NCI-H460 (cell line): ENCODE data around the gene MYL11. TPM values are rescaled to one million over a fixed set of nuclear protein-coding genes. Genes with fewer than 3 reads are reported as not detected.
"Not testable (repeated sequence)": the region's sequence is repeated elsewhere in the genome, so short reads cannot be mapped to it uniquely, and the experiment has no call there.

Experiments
- DNase-seq: peaks from one replicate; pipeline ENCODE4 v3.0.0-alpha.2; 2016; ENCODE audit warnings: low read depth; ENCODE audit errors: extremely low read depth
- polyA plus RNA-seq: library from polyadenylated mRNA; depleted of rRNA; stranded (reverse); fragments of >200 nt; gene quantifications from 2 replicates; pipeline ENCODE4 v1.2.3, GENCODE V29; 2014; cell fraction: nucleus; rRNA removed
- total RNA-seq: library from RNA; depleted of rRNA; stranded (reverse); fragments of >200 nt; shearing (Covaris generic); gene quantifications from 2 replicates; pipeline ENCODE4 v1.2.3, GENCODE V29; 2014; rRNA removed

The MYL11 gene, protein sequence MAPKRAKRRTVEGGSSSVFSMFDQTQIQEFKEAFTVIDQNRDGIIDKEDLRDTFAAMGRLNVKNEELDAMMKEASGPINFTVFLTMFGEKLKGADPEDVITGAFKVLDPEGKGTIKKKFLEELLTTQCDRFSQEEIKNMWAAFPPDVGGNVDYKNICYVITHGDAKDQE
- total RNA-seq = not detected in 2 replicates
- not detected in 2 replicates for polyA plus RNA-seq

DNA sequence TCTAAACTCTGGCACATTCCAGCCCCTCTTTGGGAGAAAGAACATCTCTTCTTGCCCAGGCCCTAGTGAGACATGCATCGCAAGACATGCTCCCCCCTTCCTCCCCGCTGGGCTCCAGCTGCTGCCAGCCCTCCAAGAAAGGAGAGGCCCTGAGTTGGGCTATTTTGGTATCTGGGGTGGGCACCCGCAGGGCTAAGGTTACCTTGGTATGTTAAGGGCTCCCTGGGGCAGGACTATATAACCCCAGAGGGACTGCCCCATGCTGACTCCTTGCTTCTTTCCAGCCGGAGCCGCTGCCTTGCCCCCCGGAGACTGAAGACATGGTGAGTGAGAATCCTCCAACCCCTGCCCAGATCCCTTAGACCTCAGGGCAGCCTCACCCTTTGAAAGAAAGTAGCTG lies at the start of gene MYL11:
Gene MYL11 (plus strand): TSS at position 265 of the 400 bp plus-strand sequence. CDS start 56 bp downstream, at position 321.
- DNase-seq = no peak

DNA sequence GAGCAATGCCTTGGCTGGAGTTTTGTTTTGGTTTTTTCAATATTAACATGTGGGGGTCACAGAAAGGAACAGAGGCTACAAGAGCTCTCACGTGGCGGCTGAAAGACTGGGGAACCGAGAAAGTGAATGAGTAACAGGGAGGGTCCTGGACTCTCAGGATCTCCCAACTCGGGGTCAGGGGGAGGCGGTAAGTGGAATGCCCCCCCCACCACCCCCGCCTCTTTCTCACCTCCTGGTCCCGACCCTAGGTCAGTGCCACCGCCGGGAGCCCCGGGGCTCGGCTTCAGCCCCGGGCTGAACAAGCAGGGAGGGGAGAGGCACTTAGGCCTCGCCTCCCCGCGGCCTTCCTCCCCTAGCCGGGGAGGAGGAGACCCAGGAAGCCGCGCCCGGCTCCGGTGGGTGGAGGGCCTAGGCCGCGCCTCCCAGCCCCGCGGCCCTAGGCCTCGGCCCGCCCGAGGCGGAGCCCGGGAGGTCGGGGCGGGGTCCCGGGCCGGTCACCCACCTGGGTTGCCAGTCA lies 40.1 kb upstream of the MYL11 start:
- peak; percentile 76 for DNase-seq

DNA sequence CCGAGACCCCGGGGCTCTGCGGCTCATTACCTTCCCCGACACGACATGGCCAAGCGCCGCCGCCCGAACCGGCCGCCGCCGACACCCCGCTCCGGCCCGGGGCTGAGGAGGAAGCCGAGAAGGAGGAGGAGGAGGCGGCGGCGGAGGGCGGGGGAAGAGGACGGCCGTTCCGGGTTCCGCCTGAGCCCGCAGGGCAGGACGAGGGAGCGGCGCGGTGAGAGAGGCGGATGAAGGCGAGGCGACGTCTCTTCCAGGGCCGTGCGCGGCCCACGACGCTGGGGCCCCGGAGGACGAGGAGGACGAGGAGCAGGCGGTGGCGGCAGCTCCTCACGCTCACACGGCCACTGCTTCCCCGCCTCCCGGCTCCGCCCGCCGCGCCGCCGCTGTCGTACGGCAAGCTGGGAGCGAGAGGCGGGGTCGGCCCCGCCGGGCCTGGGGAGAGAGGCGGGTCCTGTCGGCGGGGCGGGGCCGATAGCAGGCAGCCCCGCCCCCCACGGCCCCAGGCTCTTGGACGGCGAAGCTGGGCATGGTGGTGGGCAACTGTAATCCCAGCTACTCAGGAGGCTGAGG lies 39.5 kb upstream of the MYL11 start:
- peak; percentile 62 for DNase-seq

DNA sequence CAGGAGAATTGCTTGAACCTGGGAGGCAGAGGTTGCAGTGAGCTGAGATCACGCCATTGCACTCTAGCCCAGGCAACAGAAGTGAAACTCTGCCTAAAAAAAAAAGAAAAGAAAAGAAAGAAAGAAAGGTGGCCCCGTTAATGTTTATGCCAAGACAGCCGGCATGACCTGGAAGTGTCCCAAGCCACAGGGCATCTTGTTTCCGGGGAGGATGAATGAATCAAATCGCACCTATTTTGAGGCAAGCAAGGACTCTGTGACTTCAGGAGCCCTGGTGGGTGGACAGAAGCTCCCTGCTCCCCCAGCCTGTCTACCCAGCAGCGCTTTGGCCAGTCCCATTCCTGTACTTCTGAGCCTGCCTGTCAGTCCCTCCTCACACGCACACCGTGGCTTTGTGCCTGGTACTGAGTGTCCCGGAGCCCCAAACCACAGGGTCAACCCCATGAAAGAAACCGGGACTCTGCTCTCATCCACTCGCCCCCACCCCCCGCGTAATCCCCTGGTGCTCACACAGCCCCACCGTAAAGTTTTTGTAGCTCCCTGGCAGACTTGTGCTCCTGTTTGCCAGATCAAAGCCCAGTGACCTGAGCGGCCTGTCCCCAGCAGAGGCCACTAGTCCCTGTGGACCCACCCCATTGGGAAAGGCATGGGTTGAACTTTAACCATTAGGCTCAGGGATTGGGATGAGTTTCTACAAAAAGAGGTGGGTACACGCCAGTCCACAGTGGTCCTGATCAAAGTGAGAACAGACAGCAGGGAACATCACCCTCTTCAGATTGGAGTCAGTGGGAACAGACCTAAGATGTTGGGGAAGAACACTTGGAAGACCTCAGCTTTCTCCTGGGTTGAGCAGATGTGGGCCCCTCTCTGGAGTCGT lies 38.8 kb upstream of the MYL11 start:
- no peak for DNase-seq

DNA sequence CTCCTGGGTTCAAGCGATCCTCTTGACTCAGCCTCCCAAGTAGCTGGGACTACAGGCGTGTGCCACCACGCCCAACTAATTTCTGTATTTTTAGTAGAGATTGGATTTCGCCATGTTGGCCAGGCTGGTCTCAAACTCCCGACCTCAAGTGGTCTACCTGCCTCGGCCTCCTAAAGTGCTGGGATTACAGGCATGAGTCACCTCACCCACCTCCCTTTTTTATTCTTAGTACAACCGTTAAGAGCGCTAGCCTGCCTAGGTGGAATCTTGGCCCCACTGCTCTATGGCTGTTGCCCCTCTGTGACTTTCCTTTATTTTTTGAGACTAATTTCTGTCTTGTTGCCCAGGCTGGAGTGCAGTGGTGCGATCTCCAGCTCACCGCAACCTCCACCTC lies 36.6 kb upstream of the MYL11 start:
- DNase-seq = not testable (repeated sequence)

DNA sequence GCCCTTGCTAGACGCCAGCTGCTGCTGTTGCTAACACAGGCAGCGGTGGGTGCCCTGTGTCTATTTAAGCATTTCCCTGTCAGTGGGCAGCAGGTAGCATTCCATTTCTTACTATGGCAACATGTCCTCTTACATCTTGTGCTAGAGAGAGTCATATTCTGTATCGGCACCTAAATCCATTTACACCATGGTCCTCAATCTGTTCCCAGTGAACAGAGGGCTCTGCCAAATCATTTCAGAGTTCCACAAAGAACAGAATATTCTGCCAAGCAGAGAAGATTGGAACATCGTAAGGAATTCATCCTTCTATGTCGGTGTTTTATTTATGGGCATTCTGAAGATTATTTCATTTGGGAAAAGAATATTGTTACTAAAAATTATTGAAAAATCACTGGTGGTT lies 35.9 kb upstream of the MYL11 start:
- not testable (repeated sequence) for DNase-seq

DNA sequence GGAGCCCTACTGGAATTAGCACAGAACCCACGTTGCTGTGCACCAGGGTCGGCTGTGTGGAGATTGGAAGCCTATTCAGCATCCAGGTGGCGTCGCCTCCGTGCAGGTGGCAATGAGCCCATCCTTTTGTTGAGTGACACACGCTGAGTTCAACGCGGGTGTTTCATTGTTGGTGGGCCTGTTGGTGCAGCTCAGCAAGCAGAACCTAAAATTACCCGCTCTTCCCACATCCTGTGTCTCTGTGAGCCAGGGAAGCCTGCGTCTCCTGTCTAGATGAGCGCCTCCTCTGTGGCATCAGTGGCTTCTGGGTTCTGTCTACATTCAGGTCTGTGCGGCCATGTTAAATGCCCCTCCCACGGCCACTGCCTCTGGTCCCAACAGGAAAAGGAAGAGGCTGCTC lies 34.0 kb upstream of the MYL11 start:
- no peak for DNase-seq

DNA sequence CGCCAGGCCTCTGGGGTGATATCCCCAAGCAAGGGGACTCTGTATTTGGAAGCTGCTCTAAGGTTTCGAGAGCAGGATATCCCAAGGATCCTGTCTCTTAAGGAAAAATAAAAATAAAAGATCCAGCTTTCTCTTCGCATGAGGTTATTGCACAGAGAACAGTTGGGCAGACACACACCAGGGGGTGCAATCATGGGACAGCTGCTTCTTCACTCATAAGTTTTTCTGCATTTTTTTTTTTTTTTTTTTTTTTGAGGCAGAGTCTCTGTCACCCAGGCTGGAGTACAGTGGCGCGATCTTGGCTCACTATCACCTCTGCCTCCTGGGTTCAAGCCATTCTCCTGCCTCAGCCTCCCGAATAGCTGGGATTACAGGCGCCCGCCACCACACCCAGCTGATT lies 32.6 kb upstream of the MYL11 start:
- not testable (repeated sequence) for DNase-seq

DNA sequence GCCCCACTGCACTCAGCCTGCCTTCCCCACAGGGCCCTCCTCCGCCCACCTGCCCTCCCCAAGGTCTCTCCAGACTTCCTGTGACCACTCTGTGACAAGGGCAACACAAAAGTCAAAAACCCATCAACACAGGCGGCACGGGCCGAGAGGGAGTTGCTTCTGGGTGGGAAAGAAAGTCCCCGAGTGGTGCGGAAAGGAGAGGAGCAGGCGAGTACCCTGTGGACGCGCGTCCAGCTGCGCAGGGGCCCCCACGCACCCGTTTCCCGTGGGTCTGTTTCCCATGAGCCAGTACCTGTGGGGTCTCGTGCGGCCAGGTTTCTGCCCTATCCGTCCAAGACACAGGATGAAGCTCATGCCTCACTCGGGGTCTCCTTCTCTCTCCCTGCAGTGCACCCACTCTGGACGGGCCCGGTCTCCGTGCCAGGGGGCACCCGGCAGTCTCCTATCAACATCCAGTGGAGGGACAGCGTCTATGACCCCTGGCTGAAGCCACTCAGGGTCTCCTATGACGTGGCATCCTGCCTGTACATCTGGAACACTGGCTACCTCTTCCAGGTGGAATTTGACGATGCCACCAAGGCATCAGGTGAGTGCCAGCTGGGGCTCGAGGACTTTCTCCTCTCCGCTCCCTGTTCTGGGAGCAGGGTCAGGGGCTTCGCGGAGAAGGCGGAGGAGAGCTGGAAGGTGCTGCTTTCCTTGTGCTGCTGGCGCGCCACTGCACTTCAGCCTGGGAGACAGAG lies 31.7 kb upstream of the MYL11 start:
- no peak for DNase-seq

DNA sequence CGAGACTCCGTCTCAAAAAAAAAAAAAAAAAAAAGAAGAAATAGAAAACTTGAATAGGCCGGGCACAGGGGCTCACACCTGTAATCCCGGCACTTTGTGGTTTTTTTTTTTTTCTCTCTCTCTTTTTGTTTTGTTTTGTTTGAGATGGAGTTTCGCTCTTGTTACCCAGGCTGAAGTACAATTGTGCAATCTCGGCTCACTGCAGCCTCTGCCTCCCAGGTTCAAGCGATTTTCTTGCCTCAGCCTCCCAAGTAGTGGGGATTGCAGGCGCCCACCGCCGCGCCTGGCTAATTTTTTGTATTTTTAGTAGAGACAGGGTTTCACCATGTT lies 31.1 kb upstream of the MYL11 start:
- DNase-seq = not testable (repeated sequence)

DNA sequence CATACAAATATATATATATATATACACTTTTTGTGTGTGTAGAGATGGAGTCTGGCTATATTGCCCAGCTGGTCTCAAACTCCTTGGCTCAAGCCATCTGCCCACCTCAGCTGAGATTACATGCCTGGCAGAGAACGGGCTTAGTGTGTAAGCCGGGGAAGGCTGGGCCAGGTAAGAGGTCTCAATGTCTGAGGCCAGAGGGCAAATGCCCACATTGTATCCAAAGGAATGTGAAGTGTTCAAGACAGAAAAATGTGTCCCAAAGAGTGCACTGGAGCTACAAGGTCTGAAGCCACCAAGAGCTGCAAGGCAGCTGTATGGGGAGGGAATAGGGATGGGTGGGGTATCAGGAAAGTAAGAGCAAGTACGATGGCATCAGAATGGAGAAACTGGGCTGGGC lies 28.3 kb upstream of the MYL11 start:
- DNase-seq = no peak

DNA sequence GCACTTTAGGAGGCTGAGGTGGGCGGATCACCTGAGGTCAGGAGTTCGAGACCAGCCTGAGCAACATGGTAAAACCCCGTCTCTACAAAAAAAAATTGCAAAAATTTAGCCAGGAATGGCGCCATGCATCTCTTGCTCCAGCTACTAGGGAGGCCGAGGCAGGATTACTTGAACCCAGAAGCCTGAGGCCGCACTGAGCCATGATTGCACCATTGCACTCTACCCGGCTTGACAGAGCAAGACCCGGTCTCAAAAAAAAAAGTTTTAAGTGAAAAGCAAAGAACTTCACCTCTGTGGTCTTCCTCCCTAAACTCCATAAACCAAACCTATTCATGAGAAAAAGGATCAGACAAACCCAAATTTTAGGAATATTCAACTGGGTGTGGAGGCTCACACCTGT lies 26.5 kb upstream of the MYL11 start:
- no peak for DNase-seq

DNA sequence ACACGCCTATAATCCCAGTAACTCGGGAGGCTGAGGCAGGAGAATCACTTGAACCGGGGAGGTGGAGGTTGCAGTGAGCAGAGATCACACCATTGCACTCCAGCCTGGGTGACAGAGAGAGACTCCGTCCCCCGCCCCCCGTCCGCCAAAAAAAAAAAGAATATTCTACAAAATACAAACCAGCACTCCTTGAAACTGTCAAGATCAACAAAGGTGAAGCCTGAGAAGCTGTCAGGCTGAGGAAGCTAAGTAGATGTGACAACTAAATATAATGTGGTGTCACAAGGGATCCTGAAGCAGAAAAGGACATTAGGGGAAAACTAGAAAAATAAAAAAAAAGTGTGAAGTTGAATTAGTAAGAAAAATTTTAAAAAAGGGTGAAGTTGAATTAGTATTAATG lies 25.7 kb upstream of the MYL11 start:
- DNase-seq = no peak

DNA sequence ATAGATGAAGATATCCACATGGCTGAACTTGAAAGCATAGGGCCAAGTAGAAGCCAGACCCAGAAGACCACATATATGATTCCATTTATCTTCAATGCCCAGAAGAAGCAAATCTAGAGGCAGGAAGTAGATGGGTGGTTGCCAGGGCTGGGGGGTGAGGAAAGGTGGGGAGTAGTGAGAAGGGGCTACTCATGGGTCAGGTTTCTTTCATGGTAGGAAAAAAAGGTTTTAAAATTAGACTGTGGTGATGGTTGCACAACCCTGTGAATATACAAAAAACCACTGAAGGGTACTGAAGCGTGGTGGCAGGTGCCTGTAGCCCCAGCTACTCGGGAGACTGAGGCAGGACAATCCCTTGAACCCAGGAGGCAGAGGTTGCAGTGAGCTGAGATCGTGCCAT lies 24.9 kb upstream of the MYL11 start:
- DNase-seq = no peak

DNA sequence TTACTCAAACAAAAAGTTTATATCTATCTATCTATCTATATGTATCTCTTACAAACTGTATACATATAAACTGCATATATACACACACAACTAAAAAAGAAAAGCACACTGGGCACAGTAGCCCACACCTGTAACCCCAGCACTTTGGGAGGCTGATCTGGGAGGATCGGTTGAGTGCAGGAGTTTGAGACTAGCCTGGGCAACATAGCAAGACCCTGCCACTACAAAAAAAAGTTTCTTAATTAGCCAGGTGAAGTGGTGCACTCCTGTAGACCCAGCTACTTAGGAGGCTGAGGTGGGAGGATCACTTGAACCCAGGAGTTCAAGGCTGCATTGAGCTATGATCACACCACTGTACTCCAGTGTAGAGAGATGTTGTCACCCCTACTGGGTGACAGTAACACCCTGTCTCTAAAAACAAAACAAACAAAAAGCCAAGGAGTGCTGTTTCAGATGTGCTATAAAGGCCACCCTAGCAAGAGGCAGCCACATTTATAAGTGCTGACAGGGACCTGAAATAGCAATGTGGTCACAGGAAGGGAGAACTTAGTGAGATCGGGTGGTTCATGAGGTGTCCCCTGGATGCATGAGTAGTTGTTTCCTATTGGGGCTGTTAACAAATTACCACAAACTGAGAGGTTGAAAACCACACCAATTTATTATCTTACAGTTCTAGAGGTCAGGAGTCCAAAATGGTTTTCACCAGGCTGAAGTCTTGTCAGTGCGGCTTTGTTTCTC lies 24.3 kb upstream of the MYL11 start:
- no peak for DNase-seq

DNA sequence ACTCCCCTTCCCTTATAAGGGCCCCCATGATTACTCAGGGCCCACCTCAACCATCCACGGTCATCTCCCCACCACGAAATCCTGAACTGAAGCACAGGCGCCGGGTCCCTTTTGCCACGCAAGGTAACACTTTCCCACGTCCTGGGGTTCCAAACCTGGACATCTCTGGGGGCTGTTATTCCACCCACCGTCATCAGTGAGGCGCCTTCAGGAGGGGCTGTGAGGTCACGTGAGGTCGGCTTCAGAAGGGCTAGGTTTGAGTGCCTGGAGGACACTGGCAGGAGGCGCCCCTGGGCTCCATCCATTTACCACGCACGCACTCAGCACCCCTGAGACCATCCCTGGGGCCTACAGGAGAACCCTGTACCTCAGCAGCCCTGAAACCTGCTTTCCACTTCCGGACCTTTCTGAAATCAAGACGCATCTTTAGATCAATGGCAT lies 23.6 kb upstream of the MYL11 start:
- DNase-seq = no peak

DNA sequence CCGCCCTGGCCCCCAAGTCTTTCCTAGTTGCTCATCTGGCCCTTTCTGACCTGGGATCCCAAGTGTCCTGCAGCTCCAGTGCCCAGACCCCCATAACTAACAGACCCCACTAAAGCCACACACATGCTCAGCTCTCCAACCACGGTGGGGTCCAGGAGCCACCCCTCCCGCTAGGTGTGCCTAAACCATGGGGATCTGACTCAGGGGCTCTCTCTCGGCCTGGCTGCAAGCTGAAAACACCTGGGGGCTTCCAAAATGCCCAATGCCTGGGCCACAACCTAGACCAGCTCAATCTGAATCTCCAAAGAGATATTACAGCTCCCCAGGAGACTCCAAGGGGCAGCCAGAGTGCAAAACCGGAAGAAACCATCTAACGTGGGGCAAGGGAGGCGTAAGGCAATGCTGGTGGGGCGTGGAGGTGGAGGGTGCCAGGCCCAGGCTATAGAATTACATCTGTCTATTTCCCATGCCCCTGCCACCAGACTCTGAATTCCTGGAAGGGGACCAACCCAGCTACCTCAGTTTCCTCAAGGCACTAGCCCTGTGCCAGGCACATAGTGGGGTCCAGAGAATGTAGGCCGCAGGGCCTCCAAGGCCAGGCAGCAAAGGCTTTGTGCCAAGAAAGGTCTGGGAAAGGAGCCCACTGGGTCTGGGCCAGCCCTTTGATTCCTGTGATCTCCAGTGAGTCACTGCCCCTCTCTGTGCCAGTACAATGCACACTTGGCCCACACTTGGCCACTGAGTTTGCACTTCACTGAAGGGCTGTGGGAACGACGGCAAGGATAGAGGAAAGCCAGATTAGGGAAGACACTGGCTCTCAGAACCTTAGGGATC lies 22.8 kb upstream of the MYL11 start:
- no peak for DNase-seq

DNA sequence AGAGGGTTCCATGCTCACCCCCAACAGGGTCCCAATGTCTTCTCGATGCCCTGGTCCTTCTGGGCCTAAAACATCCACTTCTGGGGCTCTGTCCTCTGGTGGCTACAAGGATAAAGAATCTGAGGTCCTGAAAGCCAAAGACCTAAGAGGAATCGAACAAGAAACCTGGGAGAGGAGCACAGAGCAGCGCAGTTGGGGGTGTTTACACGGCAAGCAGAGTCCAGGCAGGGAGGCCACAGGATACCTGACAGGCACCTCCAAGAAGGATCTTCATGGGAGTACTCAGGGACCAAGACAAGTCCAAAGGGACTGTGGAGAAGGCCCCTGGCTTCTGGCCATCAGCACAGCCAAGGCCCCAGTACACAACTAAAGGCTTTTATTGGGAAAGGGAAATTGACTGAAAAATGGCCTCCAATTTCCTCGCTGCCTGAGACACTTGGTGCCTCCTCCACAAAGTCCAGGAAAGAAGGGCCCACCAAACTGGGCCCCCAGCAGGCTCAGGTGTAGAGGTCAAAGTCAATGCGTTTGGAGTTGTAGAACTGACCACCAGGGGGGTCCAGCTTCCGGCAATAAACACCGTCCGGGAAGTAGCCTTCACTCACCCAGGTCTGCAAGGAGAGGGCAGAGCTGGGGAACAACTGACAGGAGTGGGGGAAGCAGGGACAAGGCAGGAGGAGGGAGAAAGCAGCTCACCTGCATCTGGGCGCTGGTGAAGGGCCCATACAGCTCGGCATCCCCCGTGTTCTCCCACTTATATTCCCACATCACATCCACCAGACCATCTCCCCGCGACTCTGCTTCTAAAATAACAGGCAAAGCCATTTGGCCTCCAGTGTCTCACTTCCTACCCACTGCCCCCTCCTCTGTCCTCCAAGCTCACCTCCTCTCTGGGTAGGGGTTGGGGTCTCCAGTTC lies 21.9 kb upstream of the MYL11 start:
- no peak for DNase-seq
